Embryonic facial prominence (tissue), 1 donor: ENCODE measurements around the gene ATP8B4.
"Not testable (repeated sequence)": the region's sequence is repeated elsewhere in the genome, so short reads cannot be mapped to it uniquely, and the experiment has no call there.

Source experiments
- DNase-seq: peaks from one replicate; pipeline ENCODE4 v3.0.0-alpha.2; 2016; ENCODE audit errors: extremely low spot score

Gene ATP8B4

GRCh38 chr15:50140983-50141382 lies 21.9 kb upstream of the ATP8B4 start:
- no peak for DNase-seq

DNA sequence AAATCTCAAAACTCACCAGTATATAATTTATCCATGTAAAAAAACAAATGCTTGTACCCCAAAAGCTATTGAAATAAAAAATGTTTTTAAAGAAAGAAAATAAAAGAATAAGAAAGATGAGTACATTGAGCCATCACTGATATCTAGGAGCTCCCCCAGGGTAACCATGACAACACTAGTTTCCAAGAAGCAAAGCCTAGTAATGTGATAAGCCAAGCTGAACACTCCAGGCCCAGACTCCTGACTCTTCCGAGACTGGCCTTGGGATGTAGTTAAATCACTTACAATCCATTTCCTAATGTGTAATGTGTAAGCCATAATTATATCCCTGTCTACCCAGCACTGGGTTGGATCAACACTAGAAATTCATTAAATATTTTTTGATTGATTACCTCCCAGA lies 21.1 kb upstream of the ATP8B4 start:
- no peak for DNase-seq

DNA sequence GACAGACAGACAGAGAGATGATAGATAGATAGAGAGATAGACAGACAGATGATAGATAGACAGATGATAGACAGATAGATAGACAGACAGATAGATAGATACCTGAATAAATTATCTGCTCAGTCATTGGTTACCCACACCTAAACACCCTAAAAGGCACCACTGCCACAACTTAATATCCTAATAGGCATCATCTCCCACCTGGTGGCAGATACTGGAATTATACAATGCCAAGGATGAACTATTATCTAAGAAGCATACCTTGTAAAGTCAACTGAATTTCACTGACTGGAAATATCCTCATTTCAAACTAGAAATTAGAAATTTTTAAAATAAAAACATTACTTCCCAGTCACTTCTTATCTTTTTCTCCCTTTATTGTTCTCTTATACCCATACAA lies 19.4 kb upstream of the ATP8B4 start:
- no peak for DNase-seq

DNA sequence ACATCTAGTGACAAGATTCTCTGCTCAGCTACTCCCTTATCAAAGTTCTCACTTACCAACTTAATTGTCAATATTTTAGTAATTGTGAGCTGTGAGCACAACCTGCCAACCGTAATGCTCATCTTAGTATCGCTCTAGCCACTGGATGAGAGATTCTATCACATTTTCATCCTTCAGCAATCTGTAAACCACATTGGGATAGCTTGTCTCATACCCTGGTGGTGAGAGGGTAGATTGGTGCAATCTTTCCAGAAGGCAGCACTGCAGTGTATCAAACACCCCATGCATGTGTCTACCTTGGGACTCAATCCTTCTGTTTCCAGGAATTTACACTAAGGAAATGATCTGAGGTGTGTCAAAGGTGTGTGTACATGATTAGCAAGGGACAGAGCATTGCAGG lies 18.9 kb upstream of the ATP8B4 start:
- no peak for DNase-seq

DNA sequence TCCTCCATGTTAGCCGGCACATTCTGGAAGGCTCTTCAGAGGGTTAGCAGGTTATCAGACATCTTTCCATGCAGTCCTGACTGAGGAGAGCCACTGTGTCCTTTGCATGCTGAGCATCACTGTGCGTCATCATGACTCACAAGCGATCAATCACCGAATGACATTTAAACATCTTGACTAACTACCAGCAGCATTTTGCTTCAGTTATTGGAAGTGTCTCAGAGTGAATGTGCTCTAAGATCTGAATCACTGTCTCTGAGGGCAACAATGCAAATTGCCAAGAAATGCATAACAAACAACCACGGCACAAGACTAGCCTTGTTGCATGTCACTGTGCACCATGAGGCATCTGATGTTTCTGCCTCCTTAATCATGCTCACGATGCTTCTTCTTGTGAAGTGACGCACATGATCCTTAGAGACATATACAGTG lies 18.3 kb upstream of the ATP8B4 start:
- DNase-seq, result no peak

DNA sequence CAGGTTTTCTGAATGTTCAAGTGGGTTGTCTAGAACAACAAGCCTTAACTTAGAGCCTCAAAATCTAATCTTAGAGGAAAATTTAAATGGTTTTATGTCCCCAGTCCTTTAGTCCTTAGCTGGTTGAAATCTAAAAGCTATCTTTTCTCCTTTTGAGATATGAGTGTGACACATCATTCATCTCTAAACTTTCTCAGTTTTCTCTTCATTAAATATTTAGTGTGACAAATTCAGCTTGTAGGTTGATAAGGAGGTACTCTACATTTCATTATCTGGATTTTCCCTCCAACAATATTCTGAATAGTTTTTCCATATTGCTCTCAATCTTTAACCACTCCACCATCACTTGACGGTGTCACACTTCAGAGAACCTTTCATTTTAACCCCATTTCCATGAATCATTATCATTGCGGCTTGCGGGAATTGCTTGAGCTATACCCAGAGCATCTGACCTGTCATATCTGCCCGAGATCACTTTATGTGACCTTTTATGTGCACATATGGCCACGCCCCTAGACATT lies 16.1 kb upstream of the ATP8B4 start:
- DNase-seq, result no peak

- no peak for DNase-seq
These were observed 15.5 kb upstream of the ATP8B4 start for GRCh38 chr15:50134524-50135024.

- DNase-seq, result not testable (repeated sequence)
These were observed 13.4 kb upstream of the ATP8B4 start for GRCh38 chr15:50132251-50132984.

DNA sequence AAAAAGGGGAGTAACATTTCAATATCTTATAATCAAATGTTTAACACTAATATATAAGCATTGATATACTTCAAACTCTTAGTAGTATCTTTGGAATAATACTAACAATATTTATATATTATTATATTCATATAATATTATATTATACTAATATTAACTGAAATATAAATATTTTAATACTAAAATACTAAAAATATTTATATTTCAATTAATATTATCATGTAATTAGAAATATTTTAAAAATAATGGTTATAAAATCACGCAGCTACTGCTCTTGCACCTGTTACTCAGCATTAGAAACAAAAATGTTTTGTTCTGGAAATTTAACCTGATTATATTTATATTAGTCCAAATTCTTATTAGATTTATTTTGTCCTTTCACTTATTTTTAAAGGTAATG lies 12.6 kb upstream of the ATP8B4 start:
- no peak for DNase-seq

DNA sequence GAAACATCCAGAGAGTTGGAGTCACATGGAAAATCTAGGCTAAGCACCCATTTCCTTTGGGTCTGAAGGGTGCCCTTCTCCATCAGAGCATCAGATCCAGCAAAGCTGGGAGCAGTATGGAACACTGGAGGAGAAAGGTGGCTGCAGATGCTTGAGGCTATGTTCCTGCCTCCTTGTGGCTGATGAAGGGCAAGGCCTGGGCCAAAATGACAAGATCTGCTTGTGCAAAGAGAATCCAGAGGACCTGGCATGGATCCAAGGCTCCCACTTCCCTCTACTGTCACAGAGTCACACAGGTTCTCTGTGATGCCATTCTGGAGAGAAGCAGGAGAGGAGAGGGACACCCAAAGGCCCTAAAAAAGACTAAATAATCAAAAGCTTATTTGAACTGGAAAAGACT lies 9.2 kb upstream of the ATP8B4 start:
- no peak for DNase-seq

GRCh38 chr15:50127255-50127777 lies 8.3 kb upstream of the ATP8B4 start:
- no peak for DNase-seq

- DNase-seq, result no peak
These were observed 7.0 kb upstream of the ATP8B4 start for GRCh38 chr15:50126072-50126471.

GRCh38 chr15:50124631-50125030 lies 5.6 kb upstream of the ATP8B4 start:
- DNase-seq, result no peak

DNA sequence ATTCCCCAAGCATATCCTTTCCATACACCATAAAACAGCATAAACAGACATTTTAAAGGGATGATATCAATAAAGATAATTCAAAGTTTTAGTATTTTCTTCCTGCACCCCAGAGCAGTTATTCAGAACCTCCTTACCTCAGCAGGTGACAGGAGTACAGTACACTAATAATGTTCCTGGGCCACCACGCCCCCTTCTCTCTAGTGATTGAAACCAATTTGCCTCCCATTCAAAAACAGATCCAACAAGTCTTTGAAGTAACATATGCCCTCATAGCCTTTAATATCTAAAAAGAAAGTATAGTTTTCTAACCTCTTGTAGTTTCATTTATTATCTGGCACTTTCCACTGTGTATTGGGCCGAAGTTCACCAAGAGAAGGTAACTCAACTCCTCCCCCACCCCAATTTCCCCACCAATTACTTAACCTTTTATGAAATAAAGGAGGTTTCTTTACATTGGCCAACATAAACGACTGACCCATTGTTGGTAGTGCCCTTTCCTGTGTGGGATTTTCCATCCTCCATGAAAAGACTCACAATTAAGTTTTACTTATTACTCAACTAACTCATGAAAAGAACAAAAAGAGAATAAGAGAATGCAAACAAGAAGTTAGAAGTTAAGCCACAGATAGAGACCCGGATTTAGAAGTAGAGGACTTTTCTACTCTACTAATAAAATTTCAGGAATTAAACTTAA lies 5.0 kb upstream of the ATP8B4 start:
- DNase-seq, result no peak

DNA sequence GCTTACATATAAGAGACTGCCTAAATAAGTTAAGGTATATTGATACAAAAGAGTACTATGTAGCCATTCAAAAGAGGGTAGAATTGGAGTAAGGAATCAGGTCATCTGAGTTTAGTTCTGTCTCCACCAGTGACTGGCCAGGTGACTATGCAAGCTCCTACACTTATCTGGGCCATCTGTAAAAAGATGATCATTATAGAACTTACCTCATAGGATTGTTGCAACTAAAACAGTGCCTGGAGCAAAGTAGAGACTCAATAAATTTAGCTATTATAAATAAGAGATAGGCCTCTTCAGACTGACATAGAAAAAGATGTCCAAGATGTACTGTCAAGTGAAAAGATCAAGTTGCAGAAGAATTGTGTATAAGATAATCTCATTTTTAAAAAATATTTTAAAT lies 1.7 kb upstream of the ATP8B4 start:
- no peak for DNase-seq

DNA sequence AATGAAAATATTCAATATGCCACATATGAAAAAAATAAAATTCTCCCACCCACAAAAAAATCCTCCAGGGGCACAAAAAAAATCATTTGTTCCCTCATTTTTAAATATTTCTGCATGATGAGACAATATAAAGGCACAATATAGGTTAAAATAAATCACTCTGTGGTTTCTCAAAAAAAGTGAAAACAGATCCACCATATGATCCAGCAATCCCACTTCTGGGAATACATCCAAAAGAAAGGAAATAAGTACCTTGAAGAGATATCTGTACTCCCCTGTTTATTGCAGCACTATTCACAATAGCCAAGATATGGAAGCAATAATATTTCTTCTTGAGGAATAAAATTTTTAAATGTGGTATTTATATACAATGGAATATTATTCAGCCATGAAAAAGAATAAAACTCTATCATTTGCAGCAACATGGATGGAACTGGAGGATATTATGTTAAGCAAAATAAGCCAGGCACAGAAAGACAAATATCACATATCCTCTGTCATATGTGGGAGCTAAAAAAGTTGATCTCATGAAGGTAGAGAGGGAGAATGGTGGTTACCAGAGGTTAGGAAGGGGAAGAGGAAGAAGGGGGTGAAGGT lies 1.5 kb downstream of the ATP8B4 start:
- no peak for DNase-seq

GRCh38 chr15:50116477-50116876 lies 2.6 kb downstream of the ATP8B4 start:
- DNase-seq, result no peak

DNA sequence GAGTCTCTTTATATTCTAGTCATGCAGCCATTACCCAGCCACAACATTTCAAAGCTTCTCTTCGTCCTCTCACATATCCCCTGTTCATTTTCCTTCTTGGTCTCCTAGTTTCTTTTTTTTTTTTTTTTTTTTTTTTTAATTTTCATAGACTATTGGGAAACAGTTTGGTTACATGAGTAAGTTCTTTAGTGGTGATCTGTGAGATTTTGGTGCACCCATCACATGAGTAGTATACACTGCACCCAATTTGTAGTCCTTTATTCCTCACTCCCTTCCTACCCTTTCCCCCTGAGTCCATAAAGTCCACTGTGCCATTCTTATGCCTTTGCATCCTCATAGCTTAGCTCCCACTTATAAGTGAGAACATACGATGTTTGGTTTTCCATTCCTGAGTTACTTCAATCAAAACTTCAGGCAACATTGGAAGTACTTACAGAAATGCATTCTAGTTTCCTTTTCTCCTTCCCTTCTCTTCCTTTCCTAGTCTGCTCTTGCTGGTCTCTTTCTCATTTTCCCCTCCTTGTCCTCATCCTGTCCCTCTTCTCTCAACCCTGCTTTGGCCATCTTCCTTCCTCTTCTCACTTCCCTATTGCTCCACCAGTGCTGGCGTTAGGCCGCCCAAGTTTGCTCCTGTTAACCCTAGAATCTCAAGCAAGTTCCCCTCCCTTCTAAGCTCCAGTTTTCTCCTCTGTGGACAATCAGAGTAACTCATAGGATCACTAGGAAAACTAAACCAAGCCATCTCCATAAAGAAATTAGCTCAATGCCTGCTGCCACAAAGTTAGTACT lies 4.8 kb downstream of the ATP8B4 start:
- no peak for DNase-seq

DNA sequence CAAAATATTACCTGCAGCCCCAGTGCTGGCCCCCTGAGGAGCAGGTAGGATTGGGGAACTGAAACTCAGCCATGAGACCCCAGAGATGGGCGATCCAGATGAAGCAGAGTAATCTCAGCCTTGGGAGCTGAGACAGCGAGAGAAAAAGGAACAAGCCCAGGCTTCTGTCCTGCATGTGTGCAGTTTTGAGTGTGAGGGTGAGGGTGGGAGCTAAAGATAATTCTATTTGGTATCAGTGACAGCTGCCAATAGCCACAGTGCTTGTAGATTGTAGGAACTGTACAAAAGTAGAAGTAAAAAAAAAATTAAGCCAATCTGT lies 5.9 kb downstream of the ATP8B4 start:
- no peak for DNase-seq

DNA sequence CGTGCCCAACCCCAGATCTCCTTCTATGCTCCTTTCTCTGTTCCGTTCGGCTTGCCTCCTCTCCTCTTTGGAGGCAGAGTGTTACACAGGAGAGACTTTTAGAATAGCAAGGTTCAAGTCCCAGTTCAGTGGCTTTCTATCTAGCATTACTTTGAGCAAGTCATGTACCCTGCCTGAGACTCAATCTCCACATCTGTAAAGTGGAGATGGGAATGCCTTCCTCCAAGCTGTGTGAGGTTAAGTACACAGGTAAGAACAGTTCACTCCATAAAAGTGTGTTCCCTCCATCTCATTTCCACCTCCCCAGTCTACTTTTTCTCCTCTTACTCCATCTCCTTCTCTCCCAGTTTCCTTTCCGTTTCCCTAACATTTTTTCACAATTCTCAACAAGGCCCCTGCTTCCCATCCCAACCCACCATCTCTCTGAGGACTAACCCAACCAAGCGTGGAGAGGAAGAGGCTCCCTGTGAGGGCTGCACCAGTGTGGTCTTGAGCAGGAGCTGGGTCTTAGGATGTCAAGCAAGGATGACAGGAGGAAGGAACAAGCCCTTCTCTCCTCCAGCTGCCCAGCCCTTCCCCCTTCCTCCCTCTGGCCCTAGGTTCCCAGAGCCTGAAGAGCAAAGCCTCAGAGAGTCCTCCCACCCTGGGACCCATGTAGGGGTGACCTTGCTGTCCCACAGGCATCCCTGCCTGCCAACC lies 6.4 kb downstream of the ATP8B4 start:
- DNase-seq, result no peak

- no peak for DNase-seq
These were observed 8.7 kb downstream of the ATP8B4 start for GRCh38 chr15:50110285-50110684.
